HFF-Myc (cell line): ENCODE data around the gene ZRSR2.
"Not testable (repeated sequence)": the region's sequence is repeated elsewhere in the genome, so short reads cannot be mapped to it uniquely, and the experiment has no call there.

Source experiments
- DNase-seq: peaks from one replicate; pipeline ENCODE4 v3.0.0-alpha.2; 2011; ENCODE audit warnings: low read depth; ENCODE audit errors: extremely low read depth
- H3K4me3 ChIP-seq: replicated peaks from 2 replicates; pipeline ENCODE4 v1.5.1; 2011; ENCODE audit warnings: low read depth, mild to moderate bottlenecking, control low read depth, low read length
- CTCF ChIP-seq: IDR thresholded peaks from 2 replicates; pipeline ENCODE4 v1.5.1; 2012; ENCODE audit warnings: mild to moderate bottlenecking, low read depth, low read length, control low read depth; ENCODE audit errors: missing control alignments

Gene ZRSR2

GRCh38 chrX:15749642-15750610 lies 40.4 kb upstream of the ZRSR2 start:
- no peak for TF ChIP-seq CTCF
- H3K4me3 ChIP-seq: no peak overlapping the region
- DNase-seq: no peak

- no peak for TF ChIP-seq CTCF
- DNase-seq: no peak
- no peak overlapping the region for H3K4me3 ChIP-seq
These were observed 39.6 kb upstream of the ZRSR2 start for GRCh38 chrX:15750611-15751154.

- DNase-seq: peak; percentile 52
- TF ChIP-seq CTCF: no peak
- no peak overlapping the region for H3K4me3 ChIP-seq
These were observed 39.0 kb upstream of the ZRSR2 start for GRCh38 chrX:15751155-15751819.

- H3K4me3 ChIP-seq: no peak overlapping the region
- no peak for TF ChIP-seq CTCF
- no peak for DNase-seq
These were observed 35.2 kb upstream of the ZRSR2 start for GRCh38 chrX:15755091-15755490.

GRCh38 chrX:15758140-15758539 lies 32.1 kb upstream of the ZRSR2 start:
- TF ChIP-seq CTCF: no peak
- no peak for DNase-seq
- H3K4me3 ChIP-seq: no peak overlapping the region

- DNase-seq, H3K4me3 ChIP-seq: not testable (repeated sequence)
These were observed 30.4 kb upstream of the ZRSR2 start for GRCh38 chrX:15759886-15760285.
